DOHH2 (cell line): Measurements from ENCODE around the gene CPEB4.

Experiments
- H3F3A ChIP-seq: fragments of 200-600 bp; sonication (generic), shearing (Covaris generic); 2 replicates; pipeline ENCODE4 v1.6.0; 2016; ENCODE audit warnings: antibody characterized with exemption, mild to moderate bottlenecking; ENCODE audit not compliant: control insufficient read depth, insufficient read depth
- H3K27ac ChIP-seq: fragments of 200-600 bp; sonication (generic); 2 replicates; pipeline ENCODE4 v1.5.1; 2014; ENCODE audit warnings: low read depth, mild to moderate bottlenecking, low read length, moderate library complexity
- H3K27me3 ChIP-seq: fragments of 200-600 bp; sonication (generic); 2 replicates; pipeline ENCODE4 v1.6.1; 2014; ENCODE audit warnings: mild to moderate bottlenecking, low read length, mixed read lengths; ENCODE audit not compliant: control insufficient read depth
- H3K36me3 ChIP-seq: fragments of 200-600 bp; sonication (generic); 2 replicates; pipeline ENCODE4 v1.6.1; 2014; ENCODE audit warnings: mild to moderate bottlenecking, low read length, moderate library complexity, mixed read lengths; ENCODE audit not compliant: control insufficient read depth
- H3K4me1 ChIP-seq: fragments of 200-600 bp; sonication (generic); 2 replicates; pipeline ENCODE4 v1.6.1; 2014; ENCODE audit warnings: mild to moderate bottlenecking, low read length, mixed read lengths; ENCODE audit not compliant: control insufficient read depth
- H3K4me2 ChIP-seq: fragments of 200-600 bp; sonication (generic); 2 replicates; pipeline ENCODE4 v1.6.0; 2014; ENCODE audit warnings: mild to moderate bottlenecking, low read length, moderate library complexity
- H3K4me3 ChIP-seq: fragments of 200-600 bp; sonication (generic); 2 replicates; pipeline ENCODE4 v1.5.1; 2014; ENCODE audit warnings: mild to moderate bottlenecking, low read length, mixed read lengths
- H3K79me2 ChIP-seq: fragments of 200-600 bp; sonication (generic); 2 replicates; pipeline ENCODE4 v1.6.1; 2014; ENCODE audit warnings: mild to moderate bottlenecking, low read length, mixed read lengths; ENCODE audit not compliant: control insufficient read depth
- H3K9me2 ChIP-seq: fragments of 200-600 bp; sonication (generic); replicated peaks from 2 replicates; pipeline ENCODE4 v1.6.1; 2014; ENCODE audit warnings: mild to moderate bottlenecking, low read length, mixed read lengths; ENCODE audit not compliant: control insufficient read depth
- H3K9me3 ChIP-seq: fragments of 200-600 bp; sonication (generic); 2 replicates; pipeline ENCODE4 v1.6.1; 2014; ENCODE audit warnings: antibody characterized with exemption, low read length, mixed read lengths; ENCODE audit not compliant: control insufficient read depth, insufficient read depth
- H4K20me1 ChIP-seq: fragments of 200-600 bp; sonication (generic); 2 replicates; pipeline ENCODE4 v1.6.0; 2014; ENCODE audit warnings: low read depth, mild to moderate bottlenecking, antibody characterized with exemption, low read length, moderate library complexity; ENCODE audit not compliant: control insufficient read depth, insufficient read depth
- EZH2phosphoT487 ChIP-seq: fragments of 200-600 bp; sonication (generic); IDR thresholded peaks from 2 replicates; pipeline ENCODE4 v1.6.1; 2017; ENCODE audit warnings: borderline replicate concordance, mild to moderate bottlenecking, antibody characterized with exemption, low read length, moderate library complexity, mixed read lengths
- TF ChIP-seq, protein P1 (sequence below): fragments of 200-600 bp; sonication (generic); IDR thresholded peaks from one replicate; pipeline ENCODE4 v1.5.1; 2014; ENCODE audit warnings: antibody characterized with exemption, mild to moderate bottlenecking, low read depth, low read length; ENCODE audit not compliant: poor library complexity, severe bottlenecking

The CPEB4 gene

DNA sequence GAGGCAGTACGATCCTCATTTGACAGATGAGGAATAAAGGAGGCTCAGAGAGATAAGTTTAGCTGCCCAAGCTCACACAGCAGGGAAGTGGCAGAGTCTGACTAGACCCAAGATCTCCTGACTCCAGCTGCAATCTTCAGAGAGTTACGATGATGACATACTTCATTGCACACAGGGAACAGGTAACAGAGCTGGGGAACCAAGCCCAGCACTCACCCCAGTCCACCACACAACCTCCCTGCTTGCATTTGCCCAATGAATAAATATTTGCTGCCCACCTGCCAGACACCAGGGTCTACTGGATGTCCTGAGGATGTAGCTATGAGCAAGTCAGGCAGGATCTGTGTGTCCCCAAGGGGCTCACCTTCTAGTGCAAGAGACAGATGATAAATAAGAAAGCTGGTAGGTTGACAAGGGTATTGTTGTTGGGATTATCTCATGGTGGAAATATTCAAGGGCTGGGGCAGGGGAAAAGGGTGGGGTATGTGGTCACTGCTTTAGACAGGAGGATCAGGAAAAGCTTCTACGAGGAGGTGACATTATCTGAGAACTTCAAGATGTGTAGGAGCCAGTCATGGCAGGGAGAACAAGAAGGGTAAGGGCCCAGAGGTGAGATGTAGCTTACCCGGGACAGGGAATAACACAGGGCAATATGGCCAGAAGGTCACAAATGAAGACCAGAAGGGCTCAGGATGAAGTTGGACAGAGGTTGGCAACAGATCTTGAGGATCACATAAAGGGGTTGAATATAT, 28.6 kb upstream of the CPEB4 start:
- Histone ChIP-seq H3K27ac (no peak overlapping the region), H3K36me3 (no peaks in the 10 kb centered on the region), H3K4me3 (no peak overlapping the region), H3K79me2 (no peaks in the 10 kb centered on the region), H3K9me3 (no peaks in the 10 kb centered on the region), H3K4me2 (no peak overlapping the region), H3K27me3 (no peaks in the 10 kb centered on the region), H4K20me1 (no peaks in the 10 kb centered on the region), H3K4me1 (no peaks in the 10 kb centered on the region), H3F3A (no peaks in the 10 kb centered on the region), H3K9me2 (no peaks in the 10 kb centered on the region)
- no peak for TF ChIP-seq EZH2phosphoT487
- TF ChIP-seq, protein P1, sequence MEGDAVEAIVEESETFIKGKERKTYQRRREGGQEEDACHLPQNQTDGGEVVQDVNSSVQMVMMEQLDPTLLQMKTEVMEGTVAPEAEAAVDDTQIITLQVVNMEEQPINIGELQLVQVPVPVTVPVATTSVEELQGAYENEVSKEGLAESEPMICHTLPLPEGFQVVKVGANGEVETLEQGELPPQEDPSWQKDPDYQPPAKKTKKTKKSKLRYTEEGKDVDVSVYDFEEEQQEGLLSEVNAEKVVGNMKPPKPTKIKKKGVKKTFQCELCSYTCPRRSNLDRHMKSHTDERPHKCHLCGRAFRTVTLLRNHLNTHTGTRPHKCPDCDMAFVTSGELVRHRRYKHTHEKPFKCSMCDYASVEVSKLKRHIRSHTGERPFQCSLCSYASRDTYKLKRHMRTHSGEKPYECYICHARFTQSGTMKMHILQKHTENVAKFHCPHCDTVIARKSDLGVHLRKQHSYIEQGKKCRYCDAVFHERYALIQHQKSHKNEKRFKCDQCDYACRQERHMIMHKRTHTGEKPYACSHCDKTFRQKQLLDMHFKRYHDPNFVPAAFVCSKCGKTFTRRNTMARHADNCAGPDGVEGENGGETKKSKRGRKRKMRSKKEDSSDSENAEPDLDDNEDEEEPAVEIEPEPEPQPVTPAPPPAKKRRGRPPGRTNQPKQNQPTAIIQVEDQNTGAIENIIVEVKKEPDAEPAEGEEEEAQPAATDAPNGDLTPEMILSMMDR = no peak

DNA sequence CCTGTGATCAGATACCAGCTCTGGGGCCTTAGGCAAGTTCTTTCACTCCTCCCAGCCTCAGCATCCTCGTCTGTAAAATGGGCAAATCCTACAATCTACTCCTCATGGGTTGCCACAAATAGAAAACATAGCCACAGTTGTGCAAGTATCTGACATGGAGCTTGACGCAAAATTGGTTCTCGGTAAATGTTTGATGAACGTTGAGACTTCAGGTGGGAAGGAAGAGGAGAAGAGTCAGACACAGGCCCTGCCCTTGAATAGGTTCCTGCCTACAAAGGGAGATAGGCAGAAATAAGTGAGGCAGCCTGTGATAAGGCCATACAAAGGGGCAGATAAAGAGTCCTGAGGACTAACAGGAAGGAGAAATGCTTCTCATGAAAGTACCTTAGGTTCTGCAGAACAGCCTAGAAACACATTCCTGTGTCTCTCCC, 26.1 kb upstream of the CPEB4 start:
- Histone ChIP-seq H3K36me3 (no peaks in the 10 kb centered on the region), H3K79me2 (no peaks in the 10 kb centered on the region), H3F3A (no peaks in the 10 kb centered on the region), H3K27me3 (no peaks in the 10 kb centered on the region), H4K20me1 (no peaks in the 10 kb centered on the region), H3K9me2 (no peaks in the 10 kb centered on the region), H3K27ac (no peak overlapping the region), H3K9me3 (no peaks in the 10 kb centered on the region), H3K4me1 (no peaks in the 10 kb centered on the region), H3K4me2 (no peak overlapping the region), H3K4me3 (no peak overlapping the region)
- TF ChIP-seq, protein P1 = no peak
- TF ChIP-seq EZH2phosphoT487 = no peak

DNA sequence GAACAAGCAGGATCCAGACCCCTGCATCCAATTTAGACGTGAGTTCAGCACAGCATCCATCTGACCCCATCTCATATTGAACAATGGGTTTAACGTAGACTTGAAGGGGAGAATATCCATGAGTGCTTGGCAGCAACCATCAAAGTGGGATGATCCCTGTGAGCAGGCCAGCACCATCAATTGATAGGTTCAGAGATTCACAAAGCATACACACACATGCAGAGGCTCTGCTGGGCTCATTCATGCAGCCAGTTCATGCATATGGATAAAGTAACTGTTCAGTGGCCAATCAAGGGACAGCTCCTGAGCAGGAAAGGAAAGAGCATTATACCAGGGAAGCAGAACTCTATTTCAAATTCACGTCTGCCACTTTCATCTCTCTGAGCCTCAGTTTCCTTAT, 24.8 kb upstream of the CPEB4 start:
- no peaks in the 10 kb centered on the region for H3K36me3 ChIP-seq
- H3K4me2 ChIP-seq = no peak overlapping the region
- no peaks in the 10 kb centered on the region for H3K27me3 ChIP-seq
- H4K20me1 ChIP-seq = no peaks in the 10 kb centered on the region
- H3K4me1 ChIP-seq = no peaks in the 10 kb centered on the region
- no peak overlapping the region for H3K4me3 ChIP-seq
- no peak for TF ChIP-seq EZH2phosphoT487
- TF ChIP-seq, protein P1 = no peak
- no peaks in the 10 kb centered on the region for H3K79me2 ChIP-seq
- no peaks in the 10 kb centered on the region for H3K9me3 ChIP-seq
- no peak overlapping the region for H3K27ac ChIP-seq
- H3K9me2 ChIP-seq = no peaks in the 10 kb centered on the region
- H3F3A ChIP-seq = no peaks in the 10 kb centered on the region
